ENCODE results near the gene FBLN7.

Gene FBLN7

DNA sequence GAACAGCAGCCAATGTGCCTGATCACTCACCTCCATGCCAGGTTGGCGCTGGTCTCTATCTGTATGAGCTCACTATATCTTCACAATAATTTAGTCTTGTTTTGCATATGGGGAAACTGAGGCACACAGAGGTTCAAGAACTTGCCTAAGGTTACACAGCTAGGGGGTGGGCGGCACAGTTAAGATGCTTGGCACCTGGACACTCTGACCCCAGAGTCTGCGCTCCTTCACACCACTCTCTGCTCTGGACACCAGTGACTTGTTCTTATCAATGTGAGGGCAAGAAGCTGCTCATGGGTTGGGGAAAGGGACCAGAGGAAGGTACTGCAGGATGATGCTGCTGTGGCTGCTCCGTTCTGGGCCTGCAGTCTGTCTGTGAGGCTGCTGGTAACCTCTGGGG is 27.1 kb downstream of the FBLN7 start:
- Histone ChIP-seq H3K27ac (no peak overlapping the region), H3K4me3 (no peak overlapping the region), H3K4me1 (peaks cover 74% of the 10 kb centered on the region), H3K36me3 (no peaks in the 10 kb centered on the region), H3K4me2 (no peak overlapping the region), H3K27me3 (no peaks in the 10 kb centered on the region), H4K20me1 (no peaks in the 10 kb centered on the region), H3K9me3 (no peaks in the 10 kb centered on the region), H3K9ac (no peak overlapping the region)
- no peak for TF ChIP-seq Cebpa-rat (IDR thresholded peaks at IDR 0.05)

DNA sequence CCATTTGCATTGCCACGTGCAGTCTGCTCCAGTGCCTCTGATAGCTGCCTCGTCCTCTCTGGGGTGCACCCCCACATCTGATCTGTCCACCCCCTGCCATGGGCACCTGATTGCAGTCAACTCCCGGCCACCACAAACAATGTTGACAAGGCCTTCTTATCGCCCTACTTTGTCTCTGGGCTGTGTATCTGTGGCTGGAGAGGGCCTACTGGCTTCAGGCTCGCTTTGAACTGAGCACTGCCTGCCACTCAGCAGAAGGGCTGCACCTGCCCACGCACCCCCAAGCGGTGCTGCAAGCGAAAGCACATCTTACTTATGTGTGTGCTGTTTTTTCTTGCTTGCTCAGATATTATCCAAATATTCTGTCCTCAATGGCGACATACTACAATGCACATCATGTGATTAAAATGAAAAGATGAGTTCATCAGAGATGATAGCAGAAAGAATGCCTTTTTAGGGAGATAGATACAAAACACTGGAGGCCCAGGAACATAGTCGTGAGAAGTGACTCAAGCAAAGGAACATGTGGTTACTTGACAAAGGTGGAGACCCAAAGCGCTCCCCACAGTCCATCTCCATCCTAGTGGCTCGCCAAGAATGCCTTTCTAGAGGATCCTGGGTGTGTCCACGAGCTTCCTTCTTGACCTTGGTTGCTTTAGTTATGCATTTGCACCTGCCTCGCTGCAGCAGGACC is 28.8 kb downstream of the FBLN7 start:
- H3K4me2 ChIP-seq, result no peak overlapping the region
- no peaks in the 10 kb centered on the region for H3K36me3 ChIP-seq
- H3K4me1 ChIP-seq, result peaks cover 72% of the 10 kb centered on the region
- no peaks in the 10 kb centered on the region for H3K27me3 ChIP-seq
- H3K9me3 ChIP-seq, result no peaks in the 10 kb centered on the region
- no peaks in the 10 kb centered on the region for H4K20me1 ChIP-seq
- TF ChIP-seq Cebpa-rat (IDR thresholded peaks at IDR 0.05), result no peak
- no peak overlapping the region for H3K27ac ChIP-seq
- H3K4me3 ChIP-seq, result no peak overlapping the region
- no peak overlapping the region for H3K9ac ChIP-seq

DNA sequence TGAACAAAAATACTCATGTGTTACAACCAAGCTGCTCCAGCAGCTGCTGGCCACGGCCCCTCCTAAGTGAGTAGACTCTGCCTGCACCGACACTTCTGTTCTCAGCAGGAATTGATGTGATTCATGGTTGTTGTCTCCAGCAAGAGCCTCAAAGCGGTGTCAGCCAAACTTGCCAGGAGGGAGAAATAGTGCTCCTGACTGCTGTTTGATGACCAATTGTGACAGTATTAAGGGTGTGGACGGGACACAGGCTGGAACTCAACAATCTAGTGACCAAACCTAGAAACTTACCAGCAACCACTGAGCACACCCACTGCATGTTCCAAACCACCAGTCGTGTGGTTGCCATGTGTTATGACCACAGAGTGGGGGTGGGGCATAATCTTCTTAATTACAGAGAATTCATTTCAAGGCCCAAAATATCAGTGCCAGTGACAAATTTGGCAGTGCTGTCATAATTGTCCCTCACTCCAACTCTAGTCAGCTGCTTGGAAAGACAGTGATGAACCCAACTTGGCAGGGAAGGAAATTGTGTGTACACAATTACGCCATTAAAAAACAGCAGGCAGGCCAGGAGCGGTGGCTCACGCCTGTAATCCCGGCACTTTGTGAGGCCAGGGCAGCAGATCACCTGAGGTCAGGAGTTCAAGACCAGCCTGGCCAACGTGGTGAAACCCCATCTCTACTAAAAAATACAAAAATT is 30.4 kb downstream of the FBLN7 start:
- Histone ChIP-seq H3K9ac (no peak overlapping the region), H3K27ac (0 out of 2 replicates have a peak overlapping the region, but pooled peaks have one; percentile 63), H3K4me2 (peak overlapping the region; percentile 65), H3K4me3 (no peak overlapping the region), H4K20me1 (no peaks in the 10 kb centered on the region), H3K4me1 (peaks cover 72% of the 10 kb centered on the region), H3K27me3 (no peaks in the 10 kb centered on the region), H3K9me3 (no peaks in the 10 kb centered on the region), H3K36me3 (no peaks in the 10 kb centered on the region)
- TF ChIP-seq Cebpa-rat (IDR thresholded peaks at IDR 0.05), result no peak

DNA sequence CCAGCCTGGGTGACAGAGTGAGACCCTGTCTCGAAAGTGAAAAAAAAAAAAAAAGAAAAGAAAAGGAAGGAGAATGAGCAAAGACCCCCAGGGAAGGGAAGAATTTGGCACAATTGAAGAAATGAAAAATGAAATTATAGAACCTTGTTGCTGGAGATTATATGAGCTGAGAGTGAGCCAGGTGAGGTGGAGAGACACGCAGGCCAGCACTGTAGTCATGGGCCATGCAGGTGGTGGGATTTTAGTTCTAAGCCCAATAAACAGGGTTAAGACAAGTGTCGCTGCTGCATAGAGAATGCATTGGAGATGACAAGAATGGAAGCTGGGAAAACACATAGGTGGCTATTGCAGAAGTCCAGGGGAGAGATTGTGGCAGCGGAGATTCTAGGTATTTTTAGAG is 32.3 kb downstream of the FBLN7 start:
- no peaks in the 10 kb centered on the region for H3K27me3 ChIP-seq
- H4K20me1 ChIP-seq, result no peaks in the 10 kb centered on the region
- no peak for TF ChIP-seq Cebpa-rat (IDR thresholded peaks at IDR 0.05)
- peaks cover 76% of the 10 kb centered on the region for H3K4me1 ChIP-seq
- H3K9ac ChIP-seq, result no peak overlapping the region
- no peak overlapping the region for H3K4me3 ChIP-seq
- H3K36me3 ChIP-seq, result no peaks in the 10 kb centered on the region
- H3K27ac ChIP-seq, result no peak overlapping the region
- no peaks in the 10 kb centered on the region for H3K9me3 ChIP-seq
- peak overlapping the region; percentile 65; the same call in 1 of the 2 replicates for H3K4me2 ChIP-seq

DNA sequence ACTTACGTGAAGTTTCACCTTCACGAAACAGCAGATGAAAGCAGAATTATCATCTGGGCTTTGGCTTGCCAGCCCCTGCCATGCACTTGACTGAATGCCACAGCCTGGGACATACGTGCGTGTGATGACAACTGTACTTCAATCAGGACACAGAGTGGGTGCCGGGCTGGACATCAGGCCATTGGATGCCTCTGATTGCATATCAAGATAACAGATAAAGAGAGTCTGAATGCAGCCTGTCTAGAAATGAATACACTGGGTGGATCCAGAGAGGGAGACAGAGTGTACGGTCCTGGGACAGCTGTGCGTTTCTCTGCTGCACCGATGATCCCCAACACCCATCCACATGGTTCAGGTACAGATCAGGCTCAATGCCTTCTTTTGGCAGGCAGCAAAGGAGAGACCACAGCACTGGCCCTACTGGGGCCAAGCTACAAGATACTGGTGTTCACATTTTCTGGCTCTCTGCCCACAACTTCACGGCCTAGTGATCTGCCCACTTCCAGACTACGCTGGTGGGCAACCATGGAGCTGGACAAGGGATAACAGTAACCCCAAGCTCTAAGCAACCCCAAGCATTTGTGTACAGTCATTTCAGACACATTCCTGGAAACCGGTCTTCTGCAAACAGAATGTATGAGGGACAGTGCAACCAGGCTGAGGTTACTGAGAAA is 35.6 kb downstream of the FBLN7 start:
- Histone ChIP-seq H3K9ac (peak overlapping the region; percentile 54; the same call in 1 of the 2 replicates), H3K4me2 (peak overlapping the region; percentile 70), H3K27me3 (no peaks in the 10 kb centered on the region), H4K20me1 (no peaks in the 10 kb centered on the region), H3K9me3 (peaks cover 2% of the 10 kb centered on the region), H3K27ac (peak overlapping the region; percentile 74), H3K36me3 (no peaks in the 10 kb centered on the region), H3K4me1 (peaks cover 80% of the 10 kb centered on the region), H3K4me3 (peak overlapping the region; percentile 44)
- TF ChIP-seq Cebpa-rat (IDR thresholded peaks at IDR 0.05), result no peak

- H3K4me2 ChIP-seq, result peak overlapping the region; percentile 70
- H3K9me3 ChIP-seq, result peaks cover 8% of the 10 kb centered on the region
- H3K4me1 ChIP-seq, result peaks cover 74% of the 10 kb centered on the region
- H3K9ac ChIP-seq, result peak overlapping the region; percentile 54
- H4K20me1 ChIP-seq, result no peaks in the 10 kb centered on the region
- no peaks in the 10 kb centered on the region for H3K36me3 ChIP-seq
- TF ChIP-seq Cebpa-rat (IDR thresholded peaks at IDR 0.05), result no peak
- H3K27ac ChIP-seq, result peak overlapping the region; percentile 74
- no peaks in the 10 kb centered on the region for H3K27me3 ChIP-seq
- peak overlapping the region; percentile 44 for H3K4me3 ChIP-seq
These were observed 36.2 kb downstream of the FBLN7 start for GRCh38 chr2:112174383-112174782.

GRCh38 chr2:112175333-112175732 is 37.1 kb downstream of the FBLN7 start:
- Histone ChIP-seq H3K4me3 (no peak overlapping the region; the same call in 1 of the 2 replicates), H3K27ac (peak overlapping the region; percentile 74), H3K9ac (peak overlapping the region; percentile 54; the same call in 1 of the 2 replicates), H3K36me3 (no peaks in the 10 kb centered on the region), H4K20me1 (no peaks in the 10 kb centered on the region), H3K4me2 (peak overlapping the region; percentile 70), H3K9me3 (peaks cover 17% of the 10 kb centered on the region), H3K27me3 (no peaks in the 10 kb centered on the region; the same call in 1 of the 2 replicates), H3K4me1 (peaks cover 64% of the 10 kb centered on the region)
- no peak for TF ChIP-seq Cebpa-rat (IDR thresholded peaks at IDR 0.05)

GRCh38 chr2:112175958-112176573 is 37.9 kb downstream of the FBLN7 start:
- Histone ChIP-seq H3K36me3 (no peaks in the 10 kb centered on the region), H4K20me1 (no peaks in the 10 kb centered on the region), H3K4me2 (peak overlapping the region; percentile 70), H3K27ac (peak overlapping the region; percentile 74), H3K9ac (no peak overlapping the region), H3K9me3 (peaks cover 24% of the 10 kb centered on the region), H3K4me3 (no peak overlapping the region), H3K27me3 (peaks cover 3% of the 10 kb centered on the region), H3K4me1 (peaks cover 57% of the 10 kb centered on the region)
- TF ChIP-seq Cebpa-rat (IDR thresholded peaks at IDR 0.05), result no peak

DNA sequence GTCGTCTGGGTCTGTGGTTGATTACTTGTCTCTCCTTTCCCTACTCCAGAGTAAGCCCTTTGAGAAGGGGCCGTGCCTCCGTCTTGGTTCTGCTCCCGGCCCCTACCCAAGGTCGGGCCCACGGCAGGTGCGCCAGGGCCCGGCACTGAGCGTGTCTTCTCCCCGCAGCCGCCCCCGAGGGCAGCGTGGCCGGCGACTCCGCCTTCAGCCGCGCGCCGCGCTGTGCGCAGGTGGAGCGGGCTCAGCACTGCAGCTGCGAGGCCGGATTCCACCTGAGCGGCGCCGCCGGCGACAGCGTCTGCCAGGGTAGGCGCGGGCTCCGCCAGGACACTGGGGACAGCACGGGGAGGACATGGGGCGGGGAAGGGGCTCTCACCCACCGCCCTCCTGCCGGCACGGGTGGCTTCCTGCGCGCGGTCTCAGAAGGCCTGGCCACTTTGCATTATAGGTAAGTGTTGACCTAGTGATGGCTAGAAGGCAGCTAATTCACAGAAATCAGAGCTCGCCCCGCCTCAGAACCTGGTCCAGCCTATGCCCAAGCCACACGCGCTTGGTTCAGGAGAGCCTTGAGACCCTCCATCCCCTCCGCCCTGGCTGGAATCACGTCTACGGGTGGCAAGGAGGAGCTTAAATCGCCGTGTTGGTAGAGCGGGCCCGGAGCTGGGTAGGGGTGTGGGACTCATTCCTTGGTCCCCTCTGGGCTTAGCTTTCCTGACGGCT is 43.5 kb downstream of the FBLN7 start:
- peak overlapping the region; percentile 60 for H3K27ac ChIP-seq
- H4K20me1 ChIP-seq, result no peaks in the 10 kb centered on the region
- H3K9ac ChIP-seq, result no peak overlapping the region
- H3K4me2 ChIP-seq, result peak overlapping the region; percentile 76
- peaks cover 31% of the 10 kb centered on the region for H3K9me3 ChIP-seq
- no peak overlapping the region for H3K4me3 ChIP-seq
- peaks cover 24% of the 10 kb centered on the region for H3K27me3 ChIP-seq
- no peaks in the 10 kb centered on the region for H3K36me3 ChIP-seq
- TF ChIP-seq Cebpa-rat (IDR thresholded peaks at IDR 0.05), result no peak
- peaks cover 55% of the 10 kb centered on the region for H3K4me1 ChIP-seq
